H9 (cell line): ENCODE results near the gene DPF3. TPM values are rescaled to one million over a fixed set of nuclear protein-coding genes. Genes with fewer than 3 reads are reported as not detected.

Experiments
- DNase-seq: peaks from one replicate; pipeline ENCODE4 v3.0.0-alpha.2; 2017
- H2AFZ ChIP-seq: one replicate; pipeline ENCODE4 v1.6.1; 2013; ENCODE audit warnings: mild to moderate bottlenecking, low read length, control low read depth, moderate library complexity
- H2AK5ac ChIP-seq: 2 replicates; pipeline ENCODE4 v1.6.1; 2013; ENCODE audit warnings: low read length, control low read depth, mixed read lengths; ENCODE audit not compliant: insufficient read length
- H2BK120ac ChIP-seq: one replicate; pipeline ENCODE4 v1.6.1; 2013; ENCODE audit warnings: low read depth, mild to moderate bottlenecking, low read length, control low read depth, inconsistent platforms; ENCODE audit not compliant: poor library complexity, severe bottlenecking
- H2BK12ac ChIP-seq: 2 replicates; pipeline ENCODE4 v1.6.1; 2013; ENCODE audit warnings: low read length, control low read depth, mixed read lengths, low read depth; ENCODE audit not compliant: insufficient read length
- H2BK15ac ChIP-seq: 2 replicates; pipeline ENCODE4 v1.6.1; 2013; ENCODE audit warnings: low read depth, low read length, control low read depth
- H2BK20ac ChIP-seq: one replicate; pipeline ENCODE4 v1.6.1; 2013; ENCODE audit warnings: low read depth, mild to moderate bottlenecking, low read length, control low read depth, inconsistent platforms; ENCODE audit not compliant: poor library complexity, severe bottlenecking
- H2BK5ac ChIP-seq: 2 replicates; pipeline ENCODE4 v1.6.1; 2013; ENCODE audit warnings: low read length, control low read depth, mixed read lengths; ENCODE audit not compliant: insufficient read length
- H3K14ac ChIP-seq: 2 replicates; pipeline ENCODE4 v1.6.1; 2013; ENCODE audit warnings: low read length, control low read depth; ENCODE audit not compliant: insufficient read depth
- H3K18ac ChIP-seq: 2 replicates; pipeline ENCODE4 v1.6.1; 2013; ENCODE audit warnings: low read depth, mild to moderate bottlenecking, mixed read lengths, low read length, control low read depth; ENCODE audit not compliant: insufficient read length
- H3K23ac ChIP-seq: 2 replicates; pipeline ENCODE4 v1.6.1; 2013; ENCODE audit warnings: low read length, control low read depth, mixed read lengths, low read depth; ENCODE audit not compliant: insufficient read length
- H3K23me2 ChIP-seq: 2 replicates; pipeline ENCODE4 v1.6.1; 2013; ENCODE audit warnings: low read depth, mild to moderate bottlenecking, mixed read lengths, low read length, control low read depth; ENCODE audit not compliant: insufficient read length, poor library complexity, severe bottlenecking
- H3K27ac ChIP-seq: 2 replicates; pipeline ENCODE4 v1.5.1; 2013; ENCODE audit warnings: low read length, control low read depth, mixed read lengths, low read depth; ENCODE audit not compliant: insufficient read length
- H3K27me3 ChIP-seq: 2 replicates; pipeline ENCODE4 v1.6.1; 2013; ENCODE audit warnings: low read length, control low read depth, inconsistent platforms; ENCODE audit not compliant: insufficient read depth
- H3K4ac ChIP-seq: 2 replicates; pipeline ENCODE4 v1.6.1; 2013; ENCODE audit warnings: low read depth, mild to moderate bottlenecking, control low read depth, inconsistent platforms, low read length, moderate library complexity
- H3K4me1 ChIP-seq: 2 replicates; pipeline ENCODE4 v1.6.1; 2013; ENCODE audit warnings: low read length, control low read depth, inconsistent platforms; ENCODE audit not compliant: insufficient read depth
- H3K4me2 ChIP-seq: 2 replicates; pipeline ENCODE4 v1.6.1; 2013; ENCODE audit warnings: low read length, control low read depth, mixed read lengths; ENCODE audit not compliant: insufficient read length, insufficient read depth
- H3K56ac ChIP-seq: 2 replicates; pipeline ENCODE4 v1.6.1; 2013; ENCODE audit warnings: low read depth, mild to moderate bottlenecking, mixed read lengths, low read length, control low read depth; ENCODE audit not compliant: insufficient read length
- H3K79me1 ChIP-seq: 2 replicates; pipeline ENCODE4 v1.6.1; 2013; ENCODE audit warnings: low read depth, mild to moderate bottlenecking, moderate library complexity, low read length, control low read depth, inconsistent platforms; ENCODE audit not compliant: insufficient read depth, poor library complexity, severe bottlenecking
- H3K79me2 ChIP-seq: 2 replicates; pipeline ENCODE4 v1.6.1; 2013; ENCODE audit warnings: low read length, control low read depth, inconsistent platforms; ENCODE audit not compliant: insufficient read depth
- H3K9ac ChIP-seq: 2 replicates; pipeline ENCODE4 v1.6.1; 2013; ENCODE audit warnings: low read length, control low read depth, mixed read lengths; ENCODE audit not compliant: insufficient read length; ENCODE audit errors: extremely low read depth
- H3K9me3 ChIP-seq: one replicate; pipeline ENCODE4 v1.6.1; 2013; ENCODE audit warnings: low read depth, low read length, inconsistent platforms; ENCODE audit not compliant: control insufficient read depth
- H3T11ph ChIP-seq: one replicate; pipeline ENCODE4 v1.6.1; 2013; ENCODE audit warnings: mild to moderate bottlenecking, low read length, control low read depth, inconsistent platforms
- H4K20me1 ChIP-seq: one replicate; pipeline ENCODE4 v1.6.1; 2013; ENCODE audit not compliant: control insufficient read depth, insufficient read length, insufficient read depth
- H4K5ac ChIP-seq: 2 replicates; pipeline ENCODE4 v1.6.1; 2013; ENCODE audit warnings: low read depth, mild to moderate bottlenecking, mixed read lengths, low read length, control low read depth; ENCODE audit not compliant: insufficient read length
- H4K8ac ChIP-seq: replicated peaks from 2 replicates; pipeline ENCODE4 v1.6.1; 2013; ENCODE audit warnings: low read length, control low read depth, mixed read lengths, low read depth; ENCODE audit not compliant: insufficient read length
- H4K91ac ChIP-seq: 2 replicates; pipeline ENCODE4 v1.6.1; 2013; ENCODE audit warnings: low read depth, mild to moderate bottlenecking, moderate library complexity, mixed read lengths, low read length, control low read depth; ENCODE audit not compliant: insufficient read length
- H3K27ac Mint-ChIP-seq, 3 experiments: 2 replicates in 2 of 3; 3 replicates in 1 of 3; pipeline ENCODE4 v1.8.0; 2020 to 2021; ENCODE audit warnings: mixed read lengths in 3 of 3, mild to moderate bottlenecking in 1 of 3, moderate library complexity in 1 of 3
- H3K27me3 Mint-ChIP-seq: 2 replicates; pipeline ENCODE4 v1.8.0; 2021; ENCODE audit warnings: low read depth, mild to moderate bottlenecking, moderate library complexity, mixed read lengths
- H3K36me3 Mint-ChIP-seq, 3 experiments: 2 replicates in 2 of 3; 3 replicates in 1 of 3; pipeline ENCODE4 v1.8.0; 2020 to 2021; ENCODE audit warnings: low read depth in 3 of 3, mixed read lengths in 3 of 3; ENCODE audit not compliant: insufficient read depth in 1 of 3
- H3K4me1 Mint-ChIP-seq, 2 experiments: 2 replicates each; pipeline ENCODE4 v1.8.0; 2020; ENCODE audit warnings: mixed read lengths in 2 of 2
- H3K4me3 Mint-ChIP-seq, 2 experiments: 2 replicates in 1 of 2; 3 replicates in 1 of 2; pipeline ENCODE4 v1.8.0; 2020 to 2021; ENCODE audit warnings: mild to moderate bottlenecking in 2 of 2, mixed read lengths in 2 of 2, moderate library complexity in 1 of 2
- H3K9me3 Mint-ChIP-seq, 2 experiments: 2 replicates in 1 of 2; 3 replicates in 1 of 2; pipeline ENCODE4 v1.8.0; 2020; ENCODE audit warnings: mild to moderate bottlenecking in 2 of 2, mixed read lengths in 2 of 2, moderate library complexity in 1 of 2
- WGBS: extraction: QIAGEN DNeasy Blood & Tissue Kit; methylation state at CpG from one replicate; pipeline ENCODE4 v1.1.7; 2013; ENCODE audit warnings: missing lambda C conversion rate, low lambda C conversion rate, mixed read lengths; ENCODE audit not compliant: insufficient read length; ENCODE audit errors: extremely low coverage; 5-methylcytosine and 5-hydroxymethylcytosine counted together
- total RNA-seq: library from RNA; stranded (reverse); gene quantifications from 2 replicates; pipeline ENCODE4 v1.2.1, GENCODE V29; 2021
- TF ChIP-seq, protein P1 (sequence below): fragments of 200-600 bp; sonication (generic); conservative IDR thresholded peaks from 3 replicates; pipeline ENCODE4 v1.8.0; 2021; ENCODE audit warnings: antibody characterized with exemption, mild to moderate bottlenecking

DPF3 gene
- total RNA-seq, 1 experiment from 2014 or later = not detected

DNA sequence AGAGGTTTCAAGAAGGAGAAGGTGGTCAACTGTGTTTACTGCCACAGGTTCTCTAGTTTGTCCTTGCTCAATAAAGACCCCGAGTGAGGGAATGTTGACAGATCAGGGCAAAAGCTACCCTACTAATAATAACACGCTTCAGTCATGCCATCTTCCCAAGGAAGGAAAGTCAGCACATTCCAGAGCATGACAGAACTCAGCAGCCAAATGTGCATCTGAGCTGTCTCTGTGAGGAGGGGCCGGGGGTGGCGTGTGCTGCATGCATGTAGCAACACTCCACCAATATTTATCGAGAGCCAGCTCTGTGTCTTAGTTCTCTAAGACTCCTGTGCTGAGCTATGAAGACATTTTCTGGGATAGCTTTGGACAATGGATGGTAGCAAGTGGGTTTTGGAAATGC lies 260.4 kb downstream of the DPF3 start:
- Mint-ChIP-seq H3K27me3 (peaks cover 16% of the 10 kb centered on the region), H3K27ac (no peak overlapping the region), H3K36me3 (no peaks in the 10 kb centered on the region), H3K4me1 (no peaks in the 10 kb centered on the region; a peak in 1 of 4 replicates), H3K9me3 (no peaks in the 10 kb centered on the region), H3K4me3 (no peak overlapping the region)
- H2BK120ac ChIP-seq = no peak overlapping the region
- H3K18ac ChIP-seq = no peak overlapping the region
- H4K20me1 ChIP-seq = no peaks in the 10 kb centered on the region
- H3K79me1 ChIP-seq = no peaks in the 10 kb centered on the region
- TF ChIP-seq, protein P1, sequence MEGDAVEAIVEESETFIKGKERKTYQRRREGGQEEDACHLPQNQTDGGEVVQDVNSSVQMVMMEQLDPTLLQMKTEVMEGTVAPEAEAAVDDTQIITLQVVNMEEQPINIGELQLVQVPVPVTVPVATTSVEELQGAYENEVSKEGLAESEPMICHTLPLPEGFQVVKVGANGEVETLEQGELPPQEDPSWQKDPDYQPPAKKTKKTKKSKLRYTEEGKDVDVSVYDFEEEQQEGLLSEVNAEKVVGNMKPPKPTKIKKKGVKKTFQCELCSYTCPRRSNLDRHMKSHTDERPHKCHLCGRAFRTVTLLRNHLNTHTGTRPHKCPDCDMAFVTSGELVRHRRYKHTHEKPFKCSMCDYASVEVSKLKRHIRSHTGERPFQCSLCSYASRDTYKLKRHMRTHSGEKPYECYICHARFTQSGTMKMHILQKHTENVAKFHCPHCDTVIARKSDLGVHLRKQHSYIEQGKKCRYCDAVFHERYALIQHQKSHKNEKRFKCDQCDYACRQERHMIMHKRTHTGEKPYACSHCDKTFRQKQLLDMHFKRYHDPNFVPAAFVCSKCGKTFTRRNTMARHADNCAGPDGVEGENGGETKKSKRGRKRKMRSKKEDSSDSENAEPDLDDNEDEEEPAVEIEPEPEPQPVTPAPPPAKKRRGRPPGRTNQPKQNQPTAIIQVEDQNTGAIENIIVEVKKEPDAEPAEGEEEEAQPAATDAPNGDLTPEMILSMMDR = no peak
- H4K91ac ChIP-seq = no peak overlapping the region
- H3K4me1 ChIP-seq = no peaks in the 10 kb centered on the region
- peaks cover 2% of the 10 kb centered on the region; the same call in 1 of the 2 replicates for H3K27me3 ChIP-seq
- H3T11ph ChIP-seq = no peak overlapping the region
- no peak overlapping the region for H3K9ac ChIP-seq
- no peak overlapping the region for H3K14ac ChIP-seq
- H2BK5ac ChIP-seq = no peak overlapping the region
- H2AK5ac ChIP-seq = no peak overlapping the region
- no peak overlapping the region for H3K4me2 ChIP-seq
- WGBS = no CpG with 5 or more reads among the region's 5 CpGs
- no peak overlapping the region for H3K27ac ChIP-seq
- no peaks in the 10 kb centered on the region for H3K23me2 ChIP-seq
- H3K9me3 ChIP-seq = no peaks in the 10 kb centered on the region
- H4K5ac ChIP-seq = no peak overlapping the region
- H2AFZ ChIP-seq = no peak overlapping the region
- no peak for DNase-seq
- H3K4ac ChIP-seq = no peak overlapping the region
- H3K79me2 ChIP-seq = no peaks in the 10 kb centered on the region
- no peak overlapping the region for H3K23ac ChIP-seq
- H2BK20ac ChIP-seq = no peak overlapping the region
- no peak overlapping the region for H3K56ac ChIP-seq
- H2BK15ac ChIP-seq = no peak overlapping the region
- no peak overlapping the region for H4K8ac ChIP-seq
- H2BK12ac ChIP-seq = no peak overlapping the region
